GM19043 (cell line): Measurements from ENCODE around the gene CLASP1.
"Not testable (repeated sequence)": the region's sequence is repeated elsewhere in the genome, so short reads cannot be mapped to it uniquely, and the experiment has no call there.

ENCODE experiments used
- ATAC-seq: cut with Tn5 transposase; IDR thresholded peaks from one replicate; pipeline ENCODE4 v1.9.1; 2021; ENCODE audit warnings: low read depth; ENCODE audit not compliant: unreplicated experiment

CLASP1 gene

DNA sequence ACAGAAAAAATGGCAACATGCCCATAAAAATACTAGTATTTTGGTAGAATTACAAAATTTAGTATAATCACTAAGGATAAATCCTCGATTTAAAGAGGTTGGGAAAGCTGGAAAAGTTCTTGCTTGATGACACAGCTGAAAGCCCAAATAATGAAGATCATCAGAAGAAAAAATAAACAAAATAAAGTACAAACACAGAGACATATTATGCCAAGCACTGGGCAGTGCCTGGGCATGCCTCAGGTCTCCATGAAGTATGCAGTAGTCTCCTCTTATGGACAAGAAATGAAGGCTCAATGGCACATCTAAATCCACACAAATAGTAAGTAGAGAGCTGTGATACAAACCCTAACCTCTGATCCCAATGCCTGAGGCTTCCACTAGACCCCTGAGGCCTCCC is 60.9 kb downstream of the CLASP1 start:
- ATAC-seq = no peak

DNA sequence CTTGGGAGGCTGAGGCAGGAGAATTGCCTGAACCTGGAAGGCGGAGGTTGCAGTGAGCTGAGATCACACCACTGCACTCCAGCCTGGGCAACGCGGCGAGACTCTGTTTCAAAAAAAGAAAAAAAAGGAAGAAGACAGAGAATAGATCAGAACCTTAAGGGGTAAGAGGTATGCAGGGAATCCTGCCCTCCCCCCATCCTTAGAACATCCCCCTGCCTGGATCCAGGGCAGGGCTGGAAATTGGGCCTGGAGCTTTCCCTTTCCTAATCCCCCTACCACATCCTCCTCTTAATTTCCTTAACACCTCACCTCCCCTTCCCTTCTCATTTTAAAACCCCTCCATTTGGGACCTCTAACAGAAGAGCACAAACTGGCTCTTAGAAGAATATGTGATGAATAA is 62.1 kb downstream of the CLASP1 start:
- no peak for ATAC-seq

DNA sequence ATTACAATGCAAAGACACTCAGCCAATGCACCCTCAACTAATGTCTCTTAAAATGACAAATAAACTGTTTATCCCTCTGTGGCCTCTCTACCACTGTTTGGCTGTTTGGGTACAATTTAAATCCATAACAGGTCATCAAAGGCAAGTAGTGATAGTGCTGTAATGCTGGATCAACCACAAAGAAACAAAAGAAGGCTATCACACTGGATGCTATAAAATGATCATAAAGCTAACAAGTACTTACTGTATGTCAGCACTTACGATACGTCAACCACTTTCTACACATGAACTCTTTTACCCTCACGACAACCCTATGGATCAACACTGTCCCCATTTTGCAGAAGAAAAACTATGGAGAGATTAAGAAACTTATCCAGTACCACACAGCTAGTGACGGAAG is 64.5 kb downstream of the CLASP1 start:
- ATAC-seq = no peak

DNA sequence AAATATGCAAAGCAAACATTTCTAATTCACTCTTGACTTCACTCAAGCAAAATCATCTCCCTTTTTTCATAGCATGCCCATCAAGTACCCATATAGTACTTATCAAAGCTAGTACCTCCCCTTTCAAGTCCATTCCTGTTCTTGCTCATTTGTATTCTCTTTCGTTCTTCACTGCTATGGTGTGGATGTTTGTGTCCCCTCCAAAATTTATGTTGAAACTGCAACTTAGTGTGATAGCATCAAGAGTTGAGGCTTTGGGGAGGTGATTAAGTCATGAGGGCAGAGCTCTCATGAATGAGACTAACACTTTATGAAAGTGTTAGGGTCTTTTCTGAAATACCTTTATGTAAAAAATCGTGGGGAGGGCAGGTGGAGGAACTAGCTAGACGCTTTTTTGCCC is 65.7 kb downstream of the CLASP1 start:
- no peak for ATAC-seq

DNA sequence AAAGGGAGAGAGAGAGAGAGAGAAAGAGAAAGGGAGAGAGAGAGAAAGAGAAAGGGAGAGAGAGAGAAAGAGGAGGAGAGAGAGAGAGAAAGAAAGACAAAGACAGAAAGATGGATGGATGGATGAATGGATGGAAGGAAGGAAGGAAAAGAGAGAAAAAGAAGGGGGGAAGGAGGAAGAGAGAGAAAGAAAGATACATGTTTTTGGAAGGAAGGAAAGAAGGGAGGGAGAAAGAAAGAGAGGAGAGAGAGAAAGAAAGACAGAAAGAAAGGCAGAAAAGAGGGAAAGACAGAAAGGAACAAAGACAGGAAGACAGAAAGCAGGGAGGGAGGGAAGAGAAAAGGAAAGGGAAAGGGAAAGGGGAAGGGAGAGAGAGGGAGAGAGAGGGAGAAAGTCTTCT is 67.0 kb downstream of the CLASP1 start:
- ATAC-seq = no peak

DNA sequence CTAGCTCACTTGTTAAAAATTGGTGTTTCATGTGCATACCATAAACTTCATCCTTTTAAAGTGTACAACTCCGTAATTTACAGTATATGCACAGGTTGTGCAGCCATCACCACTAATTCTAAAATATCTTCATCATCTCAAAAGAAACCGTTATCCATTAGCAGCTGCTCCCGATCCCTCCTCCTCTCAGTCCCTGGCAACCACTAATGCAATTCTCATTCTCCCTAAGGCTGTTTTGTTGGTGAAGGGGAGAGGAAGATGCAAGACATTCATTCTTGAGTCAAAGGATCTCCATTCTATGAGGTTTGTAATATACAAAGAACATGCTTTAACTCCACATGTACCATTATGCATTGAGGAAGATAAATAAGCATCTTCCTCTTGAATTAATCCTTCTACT is 70.0 kb downstream of the CLASP1 start:
- no peak for ATAC-seq

DNA sequence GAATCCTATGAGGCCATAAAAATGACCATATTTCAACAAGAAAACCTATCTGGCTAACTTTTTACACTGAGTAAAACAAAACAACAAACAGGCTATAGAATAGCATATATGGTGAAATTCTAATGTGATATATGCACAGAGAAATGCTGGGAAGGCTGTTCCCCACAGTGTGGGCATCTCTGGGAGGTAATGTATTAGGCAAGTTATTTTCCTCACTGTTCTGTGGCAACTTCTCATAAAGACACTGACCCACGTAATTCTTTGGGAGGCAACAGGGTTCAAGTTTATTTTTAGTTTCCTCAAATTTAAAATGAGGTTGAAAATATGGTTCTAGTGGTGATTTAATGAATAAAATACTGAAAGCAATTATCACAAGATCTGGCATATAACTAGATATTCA is 71.9 kb downstream of the CLASP1 start:
- no peak for ATAC-seq

DNA sequence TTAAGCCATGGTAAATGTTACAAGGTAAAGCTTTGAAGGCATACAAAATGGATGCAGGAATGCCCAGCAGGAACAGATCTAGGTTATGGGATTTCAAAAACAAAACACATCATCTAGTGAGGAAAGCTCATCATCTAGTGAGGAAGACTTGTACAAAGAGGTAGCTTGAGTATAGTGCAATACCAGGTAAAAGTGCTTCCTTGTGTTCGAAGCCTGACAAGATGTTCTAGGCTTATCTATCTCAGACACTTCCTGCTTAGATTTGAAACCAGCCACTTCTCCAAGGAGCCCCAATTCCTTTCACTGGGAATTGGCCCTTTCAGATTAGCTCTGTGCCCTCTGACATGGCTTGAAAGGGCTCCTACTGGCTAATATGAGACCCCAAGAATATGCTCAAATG is 73.0 kb downstream of the CLASP1 start:
- ATAC-seq = no peak

DNA sequence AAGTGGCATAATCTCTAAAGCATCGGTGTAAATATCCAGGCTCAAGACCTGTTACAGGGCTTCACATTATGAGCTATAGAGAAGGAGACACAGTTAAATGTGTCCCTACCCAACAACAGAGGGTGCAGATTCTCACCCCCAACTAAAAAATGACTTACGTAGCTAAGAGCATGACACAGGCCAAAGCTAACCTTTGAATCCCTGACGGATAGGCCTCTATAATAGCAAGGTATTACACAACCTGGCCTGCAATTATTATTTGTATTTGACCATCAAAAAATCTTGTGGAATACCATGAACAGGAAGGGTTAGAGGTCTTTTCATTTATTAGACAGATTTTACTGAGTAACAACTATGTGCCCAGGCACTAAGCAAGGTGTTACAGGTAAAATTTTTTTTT is 73.5 kb downstream of the CLASP1 start:
- no peak for ATAC-seq

DNA sequence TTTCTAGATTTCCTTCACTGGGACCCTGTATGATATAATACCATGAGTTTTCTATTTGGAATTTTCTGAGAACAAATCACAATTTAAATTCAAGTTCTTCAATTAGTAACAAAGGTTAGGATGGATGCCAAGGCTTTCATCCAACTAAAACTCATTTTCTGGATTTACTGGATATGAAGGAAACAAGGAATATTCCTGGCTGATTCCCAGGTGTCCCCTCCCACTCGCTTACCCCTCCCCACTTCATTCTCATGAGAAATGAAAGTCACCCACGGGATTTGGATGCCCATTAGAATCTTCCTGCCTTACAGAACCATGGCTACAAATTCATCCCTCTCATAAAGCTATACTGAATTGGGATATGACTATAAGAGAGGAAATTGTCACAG is 78.6 kb downstream of the CLASP1 start:
- ATAC-seq = no peak

DNA sequence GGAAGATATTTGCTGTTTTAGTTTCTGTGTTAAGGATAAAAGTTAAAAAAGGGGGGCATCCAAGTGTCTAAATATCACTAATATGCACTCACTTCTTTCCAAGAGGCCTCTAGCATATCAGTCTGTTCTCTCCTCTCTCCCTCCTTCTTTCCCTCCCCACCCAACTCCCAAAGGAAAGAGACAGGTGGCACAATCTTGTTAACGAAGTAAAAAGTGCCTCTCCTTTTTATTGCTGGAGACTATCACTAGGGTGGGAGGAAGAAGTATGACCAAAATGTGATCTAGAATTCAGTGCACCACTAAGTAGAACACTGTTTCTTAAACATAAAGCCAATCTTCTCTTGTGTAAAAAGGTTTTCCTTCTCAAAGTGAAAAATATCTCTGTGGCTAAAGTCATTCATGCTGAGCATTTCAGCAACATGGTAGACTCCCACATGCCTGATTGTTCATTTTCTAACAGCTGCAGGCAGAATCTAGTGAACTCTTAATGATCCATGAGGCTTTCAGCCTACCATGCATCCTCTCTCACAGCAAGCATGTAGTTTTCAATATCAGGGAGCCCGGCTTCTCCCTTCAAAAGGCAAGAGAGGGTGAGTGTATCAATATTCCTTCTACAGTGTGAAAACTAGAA is 79.1 kb downstream of the CLASP1 start:
- no peak for ATAC-seq

DNA sequence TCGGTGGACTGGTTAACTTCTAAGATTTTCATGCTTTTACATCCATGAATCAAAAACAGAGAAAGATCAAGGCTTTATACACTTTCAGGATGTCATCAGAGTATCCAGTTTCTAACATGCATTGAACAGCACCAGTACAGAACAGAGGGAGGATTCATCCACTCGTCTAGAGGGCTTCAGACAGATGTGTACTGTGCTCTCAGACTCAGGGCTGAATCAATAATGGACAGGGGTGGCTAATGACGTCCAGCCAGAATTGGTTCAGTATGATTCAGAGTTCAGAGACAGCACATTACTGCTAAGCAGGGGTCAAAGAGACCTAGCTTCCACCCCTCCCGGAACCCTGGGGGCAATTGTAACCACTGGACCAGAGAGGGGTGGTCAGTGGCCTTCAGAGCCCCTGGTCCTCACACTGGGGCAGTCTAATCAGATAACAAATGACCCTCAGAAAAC is 81.3 kb downstream of the CLASP1 start:
- no peak for ATAC-seq

DNA sequence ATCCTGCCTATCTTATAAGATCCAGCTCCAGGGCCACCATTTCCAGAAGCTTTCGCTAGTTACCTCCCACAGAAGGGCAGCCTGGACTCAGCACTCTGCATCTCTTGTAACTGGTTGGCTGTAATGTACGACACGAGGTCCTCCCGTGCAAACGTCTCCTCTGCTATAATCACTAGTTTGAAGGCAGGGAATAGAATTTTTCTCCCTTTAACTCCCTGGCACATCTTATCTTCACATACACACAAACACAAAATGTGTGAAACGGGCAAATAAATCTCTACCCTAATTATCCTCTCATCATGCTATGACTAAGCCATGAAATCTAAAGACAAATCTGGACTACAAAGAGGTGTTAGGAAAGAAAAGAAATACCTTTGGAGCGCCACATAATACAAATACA is 81.8 kb downstream of the CLASP1 start:
- no peak for ATAC-seq

DNA sequence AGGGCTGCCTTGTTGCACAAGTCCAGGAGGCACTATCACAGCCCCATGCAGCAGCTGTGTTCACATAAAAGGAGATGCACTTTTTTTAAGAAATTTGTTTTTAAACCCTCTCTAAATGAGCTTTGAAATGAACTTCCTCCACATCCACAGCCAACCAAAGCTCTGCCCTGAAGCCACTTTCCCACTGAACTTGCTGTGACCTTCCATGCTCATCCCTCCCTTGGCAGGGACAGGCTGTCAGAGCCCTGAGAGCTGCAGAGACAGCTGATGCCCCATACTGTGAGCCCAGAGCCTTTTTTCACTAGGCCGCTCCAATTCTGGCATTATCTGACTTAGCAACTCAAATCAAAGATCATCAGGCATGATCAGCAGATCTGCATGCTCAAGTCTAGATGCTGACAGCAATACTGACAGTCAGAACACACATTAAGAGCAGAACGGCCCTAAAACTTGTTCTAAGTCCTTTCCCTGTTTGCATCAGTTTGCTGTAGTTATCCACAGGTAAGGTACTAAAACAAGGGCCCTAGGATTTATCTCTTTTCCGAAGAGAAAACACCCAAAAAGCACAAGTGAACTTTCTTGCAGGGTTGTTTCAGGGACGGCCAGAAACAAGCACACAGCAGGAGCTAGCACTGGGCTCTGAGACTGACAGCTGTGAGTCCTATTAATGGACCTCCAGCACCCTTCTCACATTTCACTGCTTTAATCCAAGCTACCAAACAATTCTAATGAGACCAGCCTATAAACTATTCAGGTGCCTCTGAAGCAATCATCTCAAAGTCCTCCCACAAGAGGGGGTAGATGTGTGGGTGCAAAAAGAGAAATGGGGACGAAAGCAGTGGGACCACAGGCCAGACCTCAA is 83.6 kb downstream of the CLASP1 start:
- ATAC-seq = no peak

DNA sequence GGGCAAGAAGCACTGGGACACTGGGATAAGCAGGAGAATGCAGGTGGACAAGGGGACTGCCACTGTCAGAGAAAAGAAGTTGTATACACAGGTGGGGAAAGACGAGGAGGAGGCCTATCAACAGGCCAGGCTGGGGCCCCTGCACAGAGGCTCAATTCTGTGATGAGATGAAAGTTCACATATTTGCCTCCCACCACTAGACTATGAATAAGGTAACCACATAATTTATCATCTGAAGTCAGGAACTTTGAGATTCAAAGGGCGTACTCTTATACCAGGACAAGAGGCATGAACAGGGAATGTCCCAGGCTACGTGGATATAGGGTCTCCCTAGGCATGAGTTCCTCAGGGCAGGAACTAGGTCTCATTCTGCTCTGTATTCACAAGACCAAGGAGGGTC is 84.4 kb downstream of the CLASP1 start:
- ATAC-seq = no peak

DNA sequence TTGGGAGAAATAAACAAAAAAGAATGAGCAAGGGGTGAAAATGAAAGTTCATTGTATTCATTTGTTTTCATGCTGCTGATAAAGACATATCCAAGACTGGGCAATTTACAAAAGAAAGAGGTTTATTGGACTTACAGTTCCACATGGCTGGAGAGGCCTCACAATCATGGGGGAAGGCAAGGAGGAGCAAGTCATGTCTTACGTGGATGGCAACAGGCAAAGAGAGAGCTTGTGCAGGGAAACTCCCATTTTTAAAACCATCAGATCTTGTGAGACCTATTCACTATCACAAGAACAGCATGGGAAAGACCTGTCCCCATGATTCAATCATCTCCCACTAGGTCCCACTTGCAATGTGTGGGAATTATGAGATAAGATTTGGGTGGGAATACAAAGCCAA is 85.5 kb downstream of the CLASP1 start:
- ATAC-seq = not testable (repeated sequence)

DNA sequence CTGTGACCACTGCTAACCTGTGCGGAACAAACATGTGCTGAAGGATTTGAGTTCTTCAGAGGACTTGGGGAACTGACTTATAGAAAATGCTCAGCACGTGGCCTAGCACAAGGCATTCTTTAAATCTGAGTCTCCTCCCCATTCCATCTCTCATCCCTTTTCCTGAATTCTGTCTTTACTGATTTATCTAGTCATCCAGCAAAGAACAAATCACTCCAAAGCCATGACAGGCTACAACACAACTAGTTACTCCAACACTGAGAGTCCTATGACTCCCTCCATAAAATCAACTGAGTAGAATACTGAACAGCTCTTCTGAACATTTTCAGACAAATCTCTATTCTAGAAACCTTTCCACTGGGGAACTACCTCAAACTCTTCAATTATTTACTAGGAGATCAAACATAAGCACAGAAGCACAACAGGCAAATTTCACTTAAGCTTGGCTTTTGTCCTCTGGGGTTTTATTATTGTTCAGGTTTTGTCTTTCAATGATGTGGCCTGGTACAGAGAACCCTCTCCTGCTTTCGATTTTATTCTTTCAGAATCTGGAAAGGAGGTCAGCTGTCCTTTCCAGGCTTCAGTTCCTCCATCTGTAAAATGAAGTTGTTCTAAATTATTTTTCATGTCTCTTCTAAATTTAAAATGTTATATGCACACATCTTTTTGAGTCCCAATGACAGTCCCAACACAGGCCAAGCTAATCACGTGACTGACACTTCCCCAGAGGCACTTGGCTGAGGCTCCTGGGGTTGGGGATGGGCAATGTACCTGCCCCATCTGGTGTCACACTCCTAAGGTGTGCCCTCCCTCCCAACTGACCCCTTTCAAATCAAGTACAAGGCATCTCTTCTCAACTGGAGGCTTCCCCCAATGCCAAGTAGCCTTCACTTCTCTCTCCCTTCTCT is 86.7 kb downstream of the CLASP1 start:
- peak; percentile 74 for ATAC-seq

DNA sequence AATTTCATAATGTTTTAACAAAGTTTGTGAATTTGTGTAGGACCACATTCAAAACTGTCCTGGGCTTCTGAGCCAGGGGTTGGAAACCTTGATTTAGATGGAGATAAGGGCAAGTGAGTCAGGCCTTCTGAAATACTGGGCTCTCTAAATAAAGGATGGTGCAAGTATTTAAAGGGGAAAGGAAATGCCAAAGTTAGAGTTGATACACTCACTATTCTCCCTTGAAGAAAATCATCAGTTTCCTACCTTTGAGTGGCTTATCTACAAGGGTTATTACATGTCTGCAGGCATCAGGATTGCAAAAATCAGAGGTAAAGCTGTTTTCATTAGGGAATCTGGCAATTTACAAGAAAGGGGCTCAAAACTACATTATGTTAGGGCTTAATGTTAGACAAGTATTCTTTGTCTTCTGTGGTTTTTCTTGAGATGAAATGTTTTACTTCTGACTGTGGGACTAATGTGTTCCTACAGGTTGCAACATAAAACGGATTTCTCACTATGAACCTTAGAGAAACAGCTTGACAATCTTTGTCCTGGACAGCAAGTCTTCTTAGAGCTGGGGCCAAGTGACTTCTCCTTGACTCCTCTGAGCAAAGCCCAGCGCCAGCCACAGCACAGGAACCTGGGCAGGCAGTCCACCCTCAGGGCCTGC is 87.5 kb downstream of the CLASP1 start:
- no peak for ATAC-seq

DNA sequence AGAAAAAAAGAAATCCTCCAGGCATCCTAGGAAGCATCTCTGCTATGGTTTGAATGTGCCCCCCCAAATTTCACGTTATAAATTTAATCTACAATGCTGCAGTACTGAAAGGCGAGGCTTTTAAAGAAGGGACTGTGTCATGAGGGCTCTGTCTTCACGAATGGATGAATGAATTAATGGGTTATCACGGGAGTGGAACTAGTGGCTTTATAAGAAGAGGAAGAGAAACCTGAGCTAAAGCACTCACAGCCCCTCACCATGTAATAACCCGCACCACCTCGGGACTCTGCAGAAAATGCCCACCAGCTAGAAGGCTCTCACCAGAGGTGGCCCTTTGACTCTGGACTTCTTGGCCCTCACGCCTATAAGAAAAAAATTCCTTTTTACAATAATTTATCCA is 90.9 kb downstream of the CLASP1 start:
- no peak for ATAC-seq

DNA sequence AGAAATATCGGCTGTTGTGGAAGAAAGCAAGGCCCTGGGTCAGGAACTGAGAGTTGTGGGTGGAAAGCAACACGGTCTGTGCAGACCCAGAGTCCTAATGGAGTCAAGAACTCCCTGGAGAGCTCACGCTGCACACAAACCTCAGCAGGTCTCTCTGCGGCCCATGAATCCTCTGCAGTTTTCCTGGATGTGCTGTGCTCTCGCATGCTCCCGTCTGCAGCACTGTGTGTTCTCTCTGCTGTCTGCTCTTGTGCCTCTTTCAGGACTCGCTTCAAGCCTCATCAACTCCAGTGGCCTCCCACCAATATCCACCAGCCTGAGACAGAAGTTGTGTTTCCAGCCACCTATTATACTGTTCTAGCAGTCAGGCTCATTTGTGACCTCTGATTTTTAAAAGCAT is 94.3 kb downstream of the CLASP1 start:
- ATAC-seq = no peak
